Measurements from ENCODE around the gene LRP1. TPM values are rescaled to one million over a fixed set of nuclear protein-coding genes. Genes with fewer than 3 reads are reported as not detected.

LRP1 gene
- total RNA-seq, 2 experiments from 2014 or later = 6.6 to 8.5 TPM

- Mint-ChIP-seq H3K27ac (no peak overlapping the region), H3K27me3 (no peaks in the 10 kb centered on the region), H3K4me1 (ENCODE audit: low read depth) (peaks cover 6% of the 10 kb centered on the region), H3K36me3 (ENCODE audit: low read depth) (no peaks in the 10 kb centered on the region), H3K9me3 (no peaks in the 10 kb centered on the region), H3K4me3 (no peak overlapping the region)
- peaks cover 2% of the 10 kb centered on the region for H3K36me3 ChIP-seq (ENCODE audit: insufficient read depth, low read length)
- H3K4me3 ChIP-seq (ENCODE audit: low read length) = no peak overlapping the region
- H3K9me3 ChIP-seq (ENCODE audit: control insufficient read depth in 1 of 2, insufficient read depth in 1 of 2, low read length in 2 of 2) = no peaks in the 10 kb centered on the region
- ChIA-PET CTCF (no interaction called here), POLR2A (interaction anchor here (0.6 kb wide), 1 partner anchor 117 kb away, joined by 3 read pairs; no protein-coding TSS in a partner anchor)
- no peak overlapping the region for H3K27ac ChIP-seq (ENCODE audit: low read depth in 1 of 2, low read length in 2 of 2)
- no peak for ATAC-seq (ENCODE audit: poor library complexity)
- no peak for TF ChIP-seq CTCF (IDR thresholded peaks at IDR 0.05)
- no peaks in the 10 kb centered on the region for H3K27me3 ChIP-seq (ENCODE audit: control insufficient read depth in 1 of 2, insufficient read depth in 2 of 2, low read length in 2 of 2)
- no peak for DNase-seq
- intact Hi-C loops (cut with DNase I, micrococcal nuclease) = no loop called here
- H3K4me1 ChIP-seq (ENCODE audit: insufficient read depth, low read length) = peaks cover 5% of the 10 kb centered on the region
Measured at GRCh38 chr12:57143454-57143853, 15.2 kb downstream of the LRP1 start.

GRCh38 chr12:57145460-57146059, 17.3 kb downstream of the LRP1 start:
- CTCF ChIA-PET = no interaction called here
- H3K27ac Mint-ChIP-seq = no peak overlapping the region
- H3K4me3 ChIP-seq (ENCODE audit: low read length) = no peak overlapping the region
- no peaks in the 10 kb centered on the region for H3K27me3 Mint-ChIP-seq
- no peak for TF ChIP-seq CTCF (IDR thresholded peaks at IDR 0.05)
- peaks cover 6% of the 10 kb centered on the region for H3K4me1 Mint-ChIP-seq (ENCODE audit: low read depth)
- ATAC-seq (ENCODE audit: poor library complexity) = no peak
- intact Hi-C loops (cut with DNase I, micrococcal nuclease) = no loop called here
- H3K27ac ChIP-seq (ENCODE audit: low read depth in 1 of 2, low read length in 2 of 2) = no peak overlapping the region
- no peaks in the 10 kb centered on the region for H3K36me3 ChIP-seq (ENCODE audit: insufficient read depth, low read length)
- H3K4me3 Mint-ChIP-seq = no peak overlapping the region
- H3K27me3 ChIP-seq (ENCODE audit: control insufficient read depth in 1 of 2, insufficient read depth in 2 of 2, low read length in 2 of 2) = no peaks in the 10 kb centered on the region
- POLR2A ChIA-PET = no interaction called here
- peaks cover 5% of the 10 kb centered on the region for H3K4me1 ChIP-seq (ENCODE audit: insufficient read depth, low read length)
- DNase-seq = no peak
- no peaks in the 10 kb centered on the region for H3K9me3 ChIP-seq (ENCODE audit: control insufficient read depth in 1 of 2, insufficient read depth in 1 of 2, low read length in 2 of 2)
- no peaks in the 10 kb centered on the region for H3K36me3 Mint-ChIP-seq (ENCODE audit: low read depth)
- H3K9me3 Mint-ChIP-seq = no peaks in the 10 kb centered on the region

GRCh38 chr12:57146092-57146491, 17.8 kb downstream of the LRP1 start:
- intact Hi-C loops (cut with DNase I, micrococcal nuclease) = no loop called here
- Histone ChIP-seq H3K27ac (ENCODE audit: low read depth in 1 of 2, low read length in 2 of 2) (no peak overlapping the region), H3K36me3 (ENCODE audit: insufficient read depth, low read length) (no peaks in the 10 kb centered on the region), H3K9me3 (ENCODE audit: control insufficient read depth in 1 of 2, insufficient read depth in 1 of 2, low read length in 2 of 2) (no peaks in the 10 kb centered on the region), H3K4me3 (ENCODE audit: low read length) (no peak overlapping the region), H3K4me1 (ENCODE audit: insufficient read depth, low read length) (peaks cover 5% of the 10 kb centered on the region), H3K27me3 (ENCODE audit: control insufficient read depth in 1 of 2, insufficient read depth in 2 of 2, low read length in 2 of 2) (no peaks in the 10 kb centered on the region)
- no peaks in the 10 kb centered on the region for H3K36me3 Mint-ChIP-seq (ENCODE audit: low read depth)
- no peaks in the 10 kb centered on the region for H3K27me3 Mint-ChIP-seq
- no peak overlapping the region for H3K27ac Mint-ChIP-seq
- ChIA-PET POLR2A (no interaction called here), CTCF (no interaction called here)
- peaks cover 6% of the 10 kb centered on the region for H3K4me1 Mint-ChIP-seq (ENCODE audit: low read depth)
- TF ChIP-seq CTCF (IDR thresholded peaks at IDR 0.05) = no peak
- DNase-seq (no peak), ATAC-seq (ENCODE audit: poor library complexity) (no peak)
- no peak overlapping the region for H3K4me3 Mint-ChIP-seq
- no peaks in the 10 kb centered on the region for H3K9me3 Mint-ChIP-seq

All from CD4-positive, alpha-beta T cell (primary cell).